GM12874 (cell line): ENCODE measurements around the gene ZNF639.

ENCODE experiments used
- TF ChIP-seq, protein P1 (sequence below): IDR thresholded peaks from 2 replicates; pipeline ENCODE4 v1.5.1; 2011; ENCODE audit warnings: low read depth, mild to moderate bottlenecking, control low read depth, low read length, moderate library complexity; ENCODE audit not compliant: insufficient read depth

The ZNF639 gene

DNA sequence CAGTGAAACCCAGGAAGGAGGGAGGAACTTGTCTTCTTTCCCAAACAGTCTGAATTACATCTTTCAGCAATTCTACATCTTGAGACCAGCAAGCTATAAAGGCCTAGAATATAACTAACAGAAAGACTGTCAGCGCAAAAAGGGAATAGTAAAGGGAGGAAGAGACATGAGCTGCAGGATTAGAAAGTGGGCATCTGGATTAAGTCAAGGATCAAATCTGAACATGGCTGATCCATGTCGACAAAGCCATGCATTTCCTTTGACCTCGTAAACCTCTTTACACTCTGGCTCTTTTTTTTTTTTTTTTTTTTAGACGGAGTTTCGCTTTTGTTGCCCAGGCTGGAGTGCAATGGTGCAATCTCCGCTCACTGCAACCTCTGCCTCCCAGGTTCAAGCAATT is 36.5 kb upstream of the ZNF639 start:
- TF ChIP-seq, protein P1, sequence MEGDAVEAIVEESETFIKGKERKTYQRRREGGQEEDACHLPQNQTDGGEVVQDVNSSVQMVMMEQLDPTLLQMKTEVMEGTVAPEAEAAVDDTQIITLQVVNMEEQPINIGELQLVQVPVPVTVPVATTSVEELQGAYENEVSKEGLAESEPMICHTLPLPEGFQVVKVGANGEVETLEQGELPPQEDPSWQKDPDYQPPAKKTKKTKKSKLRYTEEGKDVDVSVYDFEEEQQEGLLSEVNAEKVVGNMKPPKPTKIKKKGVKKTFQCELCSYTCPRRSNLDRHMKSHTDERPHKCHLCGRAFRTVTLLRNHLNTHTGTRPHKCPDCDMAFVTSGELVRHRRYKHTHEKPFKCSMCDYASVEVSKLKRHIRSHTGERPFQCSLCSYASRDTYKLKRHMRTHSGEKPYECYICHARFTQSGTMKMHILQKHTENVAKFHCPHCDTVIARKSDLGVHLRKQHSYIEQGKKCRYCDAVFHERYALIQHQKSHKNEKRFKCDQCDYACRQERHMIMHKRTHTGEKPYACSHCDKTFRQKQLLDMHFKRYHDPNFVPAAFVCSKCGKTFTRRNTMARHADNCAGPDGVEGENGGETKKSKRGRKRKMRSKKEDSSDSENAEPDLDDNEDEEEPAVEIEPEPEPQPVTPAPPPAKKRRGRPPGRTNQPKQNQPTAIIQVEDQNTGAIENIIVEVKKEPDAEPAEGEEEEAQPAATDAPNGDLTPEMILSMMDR, result no peak

DNA sequence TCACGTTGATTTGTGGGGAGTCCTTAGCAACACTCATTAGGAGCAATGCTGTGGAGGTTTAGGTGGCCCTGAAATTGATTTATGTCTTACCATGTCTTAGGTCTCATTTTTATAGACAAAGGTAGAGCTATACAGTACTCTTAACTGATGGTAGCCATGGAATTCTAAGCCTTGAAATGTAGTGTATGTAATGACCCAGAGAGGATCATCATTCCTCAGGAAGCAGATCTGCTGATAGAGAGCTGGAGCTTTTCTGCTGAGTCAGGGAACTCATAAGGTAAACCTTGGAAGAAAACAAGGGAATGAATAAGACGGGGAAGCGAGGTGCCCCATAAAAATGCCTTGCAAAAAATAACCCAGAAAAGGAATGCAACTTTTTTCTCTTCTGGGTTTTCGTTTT is 34.0 kb upstream of the ZNF639 start:
- TF ChIP-seq, protein P1, result no peak

DNA sequence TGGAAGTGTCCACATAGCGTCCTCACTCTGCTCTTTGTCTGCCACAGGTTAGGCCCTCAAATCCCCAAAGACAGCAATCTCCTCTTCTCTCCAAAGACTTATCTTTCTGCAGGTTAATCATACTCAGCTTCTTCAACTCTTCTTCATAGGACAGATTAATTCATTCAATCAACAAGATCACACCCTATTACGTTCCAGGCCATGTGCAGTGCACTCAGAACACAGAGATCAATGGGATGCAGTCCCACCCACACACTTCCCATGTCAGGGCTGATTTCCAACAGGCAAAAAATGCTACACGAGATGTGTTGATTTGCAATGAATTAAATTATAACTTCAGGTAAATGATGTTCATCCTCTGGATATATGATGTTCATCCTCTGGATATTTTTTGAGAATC is 33.5 kb upstream of the ZNF639 start:
- TF ChIP-seq, protein P1, result no peak

DNA sequence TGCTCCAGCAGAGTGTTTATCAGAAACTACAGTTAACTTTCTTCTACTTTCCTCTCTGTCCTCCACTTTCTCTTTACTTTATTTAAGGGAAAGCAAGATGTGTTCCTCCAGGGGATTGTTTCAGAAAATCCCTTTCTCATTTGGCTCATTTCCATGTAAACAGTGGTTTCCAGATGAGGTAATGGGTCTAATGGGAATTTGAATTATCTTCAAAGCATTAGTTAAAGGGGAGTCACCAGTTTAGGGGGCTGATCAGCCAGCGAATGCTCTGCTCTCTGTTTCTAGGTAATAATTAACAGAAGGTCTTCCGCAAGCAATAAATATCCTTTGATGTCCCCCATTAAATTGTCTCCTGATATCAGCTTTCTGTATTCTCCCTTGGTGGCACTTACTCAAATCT is 30.4 kb upstream of the ZNF639 start:
- TF ChIP-seq, protein P1, result no peak

DNA sequence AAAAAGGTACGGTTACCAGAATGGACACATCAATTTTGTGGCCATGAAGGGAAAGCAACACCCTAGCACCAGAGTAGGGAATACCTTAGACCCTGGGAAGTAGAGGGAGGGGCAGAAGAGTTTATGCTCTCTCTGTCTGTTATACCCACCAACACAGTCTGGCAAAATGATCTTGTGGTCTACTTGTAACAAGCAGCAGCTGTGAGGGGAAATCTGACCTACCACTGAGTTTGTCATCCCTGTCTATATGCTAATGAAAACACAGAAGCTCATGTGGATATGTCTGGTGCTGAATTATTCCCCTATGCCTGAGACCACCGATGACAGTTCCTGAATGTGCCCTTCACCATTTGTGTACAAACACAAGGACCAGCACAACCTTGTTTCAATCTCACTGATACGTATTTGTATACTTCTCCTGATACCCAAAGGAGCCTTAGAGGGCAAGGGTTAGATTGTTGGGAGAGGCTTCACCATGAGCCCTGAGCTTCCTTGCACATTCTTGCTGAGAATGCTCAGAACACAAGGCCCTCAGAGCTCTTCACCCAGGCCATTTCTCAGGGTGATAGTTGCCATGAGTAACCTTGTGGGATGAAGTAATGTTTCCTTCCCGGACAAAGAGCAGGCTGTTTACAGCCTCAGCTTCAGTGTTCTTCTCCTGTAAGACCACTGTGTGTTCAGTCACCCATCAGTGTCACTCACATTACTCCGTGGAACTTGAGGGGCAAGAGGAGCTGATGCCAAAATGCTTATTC is 24.7 kb upstream of the ZNF639 start:
- TF ChIP-seq, protein P1, result no peak

DNA sequence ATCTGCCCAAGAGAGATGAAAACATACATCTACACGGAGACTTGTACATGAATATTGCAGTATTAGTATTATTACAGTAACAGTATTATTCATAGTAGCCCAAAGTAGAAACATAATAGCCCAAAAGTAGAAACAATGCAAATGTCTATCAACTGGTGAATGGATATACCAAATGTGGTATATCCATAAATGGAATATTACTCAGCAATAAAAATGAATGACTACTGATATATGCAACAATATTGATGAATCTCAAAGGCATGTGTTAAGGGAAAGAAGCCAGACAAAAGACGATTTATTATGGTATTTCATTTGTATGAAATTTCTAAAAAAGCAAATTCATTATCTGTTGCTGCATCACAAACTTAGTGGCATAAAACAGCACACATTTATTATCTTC is 23.5 kb upstream of the ZNF639 start:
- TF ChIP-seq, protein P1, result no peak

DNA sequence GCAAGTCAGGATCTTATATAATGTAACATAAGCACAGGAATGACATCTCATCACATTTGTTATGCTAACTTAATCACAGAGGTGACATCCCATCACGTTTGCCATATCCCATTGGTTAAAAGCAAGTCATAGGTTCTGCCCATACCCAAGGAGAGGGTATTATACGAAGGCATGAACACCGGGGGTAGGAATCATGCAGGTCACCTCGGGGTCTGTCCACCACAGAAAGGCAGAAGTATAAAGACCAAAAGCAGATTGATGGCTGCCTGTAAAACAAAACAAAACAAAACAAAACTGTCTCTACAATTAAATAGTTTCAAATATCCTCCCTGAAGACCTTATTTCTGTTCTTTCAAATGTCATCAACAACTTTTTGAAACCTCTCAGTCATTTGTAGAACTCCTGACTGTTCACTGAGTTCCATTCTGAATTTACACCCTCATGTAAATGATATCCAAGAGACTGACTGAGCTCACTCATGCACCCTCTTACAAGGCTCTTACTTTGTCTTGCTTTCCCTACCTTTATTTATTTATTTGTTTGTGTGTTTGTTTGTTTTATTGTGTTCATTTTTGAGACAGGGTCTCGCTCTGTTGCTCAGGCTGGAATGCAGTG is 22.7 kb upstream of the ZNF639 start:
- TF ChIP-seq, protein P1, result no peak
